HG03064 (cell line): Measurements from ENCODE around the gene RNGTT.
A peak's percentile ranks its signal among the peaks of the same experiment; 100 is the strongest.
"Not testable (repeated sequence)": the region's sequence is repeated elsewhere in the genome, so short reads cannot be mapped to it uniquely, and the experiment has no call there.

Experiments used
- ATAC-seq: cut with Tn5 transposase; IDR thresholded peaks from one replicate; pipeline ENCODE4 v1.9.1; 2021; ENCODE audit warnings: low read depth; ENCODE audit not compliant: unreplicated experiment

RNGTT gene

GRCh38 chr6:88825856-88826255 lies 137.6 kb downstream of the RNGTT start:
- ATAC-seq, result no peak

GRCh38 chr6:88823998-88824397 lies 139.4 kb downstream of the RNGTT start:
- ATAC-seq, result no peak

GRCh38 chr6:88815491-88815890 lies 147.9 kb downstream of the RNGTT start:
- no peak for ATAC-seq

- no peak for ATAC-seq
Measured at GRCh38 chr6:88814909-88815308, 148.5 kb downstream of the RNGTT start.

- ATAC-seq, result no peak
Measured at GRCh38 chr6:88813045-88813444, 150.4 kb downstream of the RNGTT start.

GRCh38 chr6:88810701-88811100 lies 152.7 kb downstream of the RNGTT start:
- ATAC-seq, result no peak

- ATAC-seq, result no peak
Measured at GRCh38 chr6:88810089-88810488, 153.3 kb downstream of the RNGTT start.

GRCh38 chr6:88808381-88808780 lies 155.0 kb downstream of the RNGTT start:
- no peak for ATAC-seq

- ATAC-seq, result no peak
Measured at GRCh38 chr6:88807622-88808021, 155.8 kb downstream of the RNGTT start.

GRCh38 chr6:88806728-88807127 lies 156.7 kb downstream of the RNGTT start:
- no peak for ATAC-seq

- ATAC-seq, result no peak
Measured at GRCh38 chr6:88804701-88805100, 158.7 kb downstream of the RNGTT start.

- no peak for ATAC-seq
Measured at GRCh38 chr6:88785478-88785877, 177.9 kb downstream of the RNGTT start.

- ATAC-seq, result no peak
Measured at GRCh38 chr6:88780714-88781389, 182.6 kb downstream of the RNGTT start.

- no peak for ATAC-seq
Measured at GRCh38 chr6:88775866-88776571, 187.4 kb downstream of the RNGTT start.

- not testable (repeated sequence) for ATAC-seq
Measured at GRCh38 chr6:88768114-88768513, 195.3 kb downstream of the RNGTT start.

GRCh38 chr6:88764081-88764480 lies 199.3 kb downstream of the RNGTT start:
- no peak for ATAC-seq

- no peak for ATAC-seq
Measured at GRCh38 chr6:88763160-88763559, 200.3 kb downstream of the RNGTT start.

- peak; percentile 54 for ATAC-seq
Measured at GRCh38 chr6:88761237-88762031, 202.0 kb downstream of the RNGTT start.

GRCh38 chr6:88760091-88760490 lies 203.3 kb downstream of the RNGTT start:
- no peak for ATAC-seq

GRCh38 chr6:88750936-88751335 lies 212.5 kb downstream of the RNGTT start:
- ATAC-seq, result no peak

GRCh38 chr6:88749849-88750248 lies 213.6 kb downstream of the RNGTT start:
- no peak for ATAC-seq
